ENCODE results near the gene FUT2.
A peak's percentile ranks its signal among the peaks of the same experiment; 100 is the strongest.
"Not testable (repeated sequence)": the region's sequence is repeated elsewhere in the genome, so short reads cannot be mapped to it uniquely, and the experiment has no call there.

Gene FUT2

GRCh38 chr19:48708471-48708870 is 12.7 kb downstream of the FUT2 start:
- DNase-seq = no peak

DNA sequence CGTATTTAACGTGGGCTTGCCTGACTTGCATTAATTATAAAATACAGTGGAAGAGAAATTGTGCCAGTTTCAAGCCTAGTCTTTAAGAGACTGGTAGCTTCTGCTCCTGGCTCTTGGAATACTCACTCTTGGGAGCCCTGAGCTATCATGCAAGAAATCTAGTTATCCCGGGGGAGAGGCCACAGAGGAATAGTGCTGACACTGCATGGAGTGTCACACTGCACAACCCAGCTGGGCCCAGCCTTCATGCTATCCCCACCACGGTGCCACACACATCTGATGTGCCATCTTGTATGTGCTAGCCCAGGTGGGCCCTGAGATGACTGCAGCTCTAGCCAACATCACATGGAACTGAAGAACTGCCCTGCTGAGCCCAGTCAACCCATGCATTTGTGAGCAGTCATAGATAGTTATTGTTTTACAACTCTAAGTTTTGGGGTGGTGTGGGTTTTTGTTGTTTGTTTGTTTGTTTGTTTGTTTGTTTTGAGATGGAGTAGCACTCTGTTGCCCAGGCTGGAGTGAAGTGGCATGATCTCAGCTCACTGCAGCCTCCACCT is 15.4 kb downstream of the FUT2 start:
- DNase-seq = no peak

- no peak for DNase-seq
Observed at GRCh38 chr19:48713041-48713863, 17.5 kb downstream of the FUT2 start.

GRCh38 chr19:48713864-48714755 is 18.3 kb downstream of the FUT2 start:
- peak; percentile 99 for DNase-seq

- no peak for DNase-seq
Observed at GRCh38 chr19:48714759-48715675, 19.2 kb downstream of the FUT2 start.

- DNase-seq = no peak
Observed at GRCh38 chr19:48715681-48716171, 20.0 kb downstream of the FUT2 start.

DNA sequence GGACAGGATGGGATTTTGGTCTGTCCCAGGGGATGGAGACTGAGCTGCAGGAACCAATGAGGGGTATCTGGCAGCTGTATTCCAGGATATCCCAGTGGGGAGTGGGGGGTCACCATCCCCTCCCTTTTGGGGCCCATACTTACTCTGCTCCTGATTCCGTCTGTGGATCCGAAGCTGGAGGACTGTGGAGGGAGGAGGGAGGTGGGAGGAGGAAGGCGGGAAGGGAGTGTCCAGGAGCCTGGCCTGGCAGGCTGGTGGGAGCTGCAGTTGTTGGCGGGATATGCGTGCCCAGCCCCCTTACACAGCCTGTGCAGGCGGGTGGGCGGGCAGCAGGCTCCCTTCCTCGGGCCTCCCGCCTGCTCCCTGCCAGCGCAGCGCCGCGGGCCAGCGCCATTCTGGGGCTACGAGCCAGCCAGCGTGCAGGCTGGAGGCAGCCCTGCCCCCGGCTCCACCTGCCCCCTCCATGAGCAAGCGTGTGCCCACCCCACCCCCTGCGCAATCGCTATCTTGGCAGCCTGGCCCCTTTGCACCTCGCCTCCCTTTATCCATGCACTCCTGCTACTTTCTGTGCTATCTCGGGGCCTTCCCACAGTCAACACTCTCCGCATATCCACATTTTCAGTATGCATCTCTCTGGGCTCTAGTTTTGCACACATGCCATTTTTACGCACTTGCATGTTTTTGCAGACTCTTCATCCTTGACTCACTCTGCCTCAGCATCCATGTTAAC is 21.0 kb downstream of the FUT2 start:
- no peak for DNase-seq

DNA sequence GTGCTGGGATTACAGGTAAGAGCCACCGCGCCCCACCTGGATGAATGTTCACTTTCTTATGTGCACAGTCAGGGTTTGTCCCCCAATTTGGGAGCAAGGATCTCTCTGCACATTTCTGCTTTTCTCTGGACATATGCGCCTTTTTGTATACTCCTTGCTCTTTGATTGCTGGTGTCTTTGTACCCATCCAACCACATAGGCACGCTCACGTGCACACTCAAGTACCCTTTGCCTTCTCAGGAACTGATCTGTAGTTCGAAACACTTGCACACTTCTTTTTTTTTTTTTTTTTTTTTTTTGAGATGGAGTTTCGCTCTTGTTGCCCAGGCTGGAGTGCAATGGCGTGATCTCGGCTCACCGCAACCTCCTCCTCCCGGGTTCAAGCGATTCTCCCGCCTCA is 22.3 kb downstream of the FUT2 start:
- DNase-seq = not testable (repeated sequence)

- DNase-seq = no peak
Observed at GRCh38 chr19:48718711-48719231, 23.0 kb downstream of the FUT2 start.

- DNase-seq = no peak
Observed at GRCh38 chr19:48719263-48720171, 23.7 kb downstream of the FUT2 start, which contains the start of gene MAMSTR. TSS of gene MAMSTR (minus strand) at chr19:48719725. CDS start at chr19:48719031, 694 bp downstream.

DNA sequence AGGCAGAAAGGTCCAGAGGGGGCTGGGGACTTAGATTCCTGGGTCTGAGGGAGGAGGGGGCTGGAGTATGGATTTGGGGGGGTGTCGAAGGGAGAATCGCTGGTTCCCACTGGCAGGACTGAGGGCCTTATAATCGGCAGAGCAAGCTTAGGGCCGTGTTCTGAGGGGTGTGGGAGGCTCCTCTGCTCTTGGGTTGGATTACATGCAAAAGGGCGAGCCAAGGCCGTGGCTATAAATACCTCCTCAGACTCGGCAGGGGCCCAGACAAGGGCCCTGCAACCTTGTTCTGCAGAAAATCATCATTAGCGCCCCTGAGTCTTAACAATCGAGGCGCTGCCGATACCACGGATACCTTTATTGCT is 24.5 kb downstream of the FUT2 start:
- no peak for DNase-seq

DNA sequence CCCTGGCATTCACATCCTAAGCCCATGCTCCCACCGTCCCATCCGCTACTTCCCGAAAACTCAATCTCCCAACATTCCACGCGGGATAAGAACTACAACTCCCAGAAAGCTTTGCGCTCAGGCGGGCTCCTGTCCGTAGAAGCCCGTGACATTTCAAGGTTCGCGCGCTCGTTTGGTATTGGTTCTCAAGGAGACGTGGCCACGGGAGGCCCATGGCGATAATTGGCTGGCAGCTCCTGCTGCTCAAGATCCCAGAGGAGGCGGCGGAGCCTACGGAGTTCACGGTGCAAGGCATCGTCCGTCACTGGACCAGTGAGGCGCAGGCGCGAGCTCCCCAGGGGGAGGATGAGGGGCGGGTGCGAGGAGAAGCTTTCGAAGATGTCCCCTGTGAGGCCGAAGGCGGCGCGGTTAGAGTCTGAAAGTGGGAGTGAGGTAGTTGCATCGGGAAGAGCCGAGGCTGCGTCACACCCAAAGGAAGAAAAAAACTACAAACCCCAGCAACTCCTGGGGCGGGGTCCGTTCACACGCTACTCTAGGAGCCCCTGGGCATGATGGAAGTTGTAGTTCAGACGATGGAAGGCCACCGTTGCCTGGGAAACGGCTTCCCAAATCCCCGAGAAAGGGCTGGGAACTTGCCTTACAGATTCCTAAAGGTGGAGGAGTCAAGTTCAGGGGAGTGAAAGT is 25.0 kb downstream of the FUT2 start:
- DNase-seq = peak; percentile 94 to 95

DNA sequence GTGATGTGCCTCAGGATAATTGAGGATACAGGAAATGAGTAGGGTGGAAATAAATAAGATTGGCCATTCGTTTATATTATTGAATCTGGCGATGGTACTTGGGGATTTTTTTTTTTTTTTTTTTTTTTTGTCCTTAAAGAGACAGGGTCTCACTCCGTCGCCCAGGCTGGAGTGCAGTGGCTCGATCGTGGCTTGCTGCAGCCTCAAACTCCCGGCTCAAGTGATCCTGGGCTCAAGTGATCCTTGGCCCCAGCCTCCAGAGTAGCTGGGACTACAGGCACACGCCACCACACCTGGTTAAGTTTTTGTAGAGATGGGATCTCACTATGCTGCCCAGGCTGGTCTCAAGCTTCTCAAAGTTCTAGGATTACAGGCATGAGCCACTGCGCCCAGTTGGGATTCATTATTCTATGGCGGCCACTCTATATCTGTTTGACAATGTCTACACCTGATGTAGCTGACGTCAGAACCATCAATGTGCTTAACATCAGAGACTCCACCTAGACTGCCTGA is 26.5 kb downstream of the FUT2 start:
- no peak for DNase-seq

DNA sequence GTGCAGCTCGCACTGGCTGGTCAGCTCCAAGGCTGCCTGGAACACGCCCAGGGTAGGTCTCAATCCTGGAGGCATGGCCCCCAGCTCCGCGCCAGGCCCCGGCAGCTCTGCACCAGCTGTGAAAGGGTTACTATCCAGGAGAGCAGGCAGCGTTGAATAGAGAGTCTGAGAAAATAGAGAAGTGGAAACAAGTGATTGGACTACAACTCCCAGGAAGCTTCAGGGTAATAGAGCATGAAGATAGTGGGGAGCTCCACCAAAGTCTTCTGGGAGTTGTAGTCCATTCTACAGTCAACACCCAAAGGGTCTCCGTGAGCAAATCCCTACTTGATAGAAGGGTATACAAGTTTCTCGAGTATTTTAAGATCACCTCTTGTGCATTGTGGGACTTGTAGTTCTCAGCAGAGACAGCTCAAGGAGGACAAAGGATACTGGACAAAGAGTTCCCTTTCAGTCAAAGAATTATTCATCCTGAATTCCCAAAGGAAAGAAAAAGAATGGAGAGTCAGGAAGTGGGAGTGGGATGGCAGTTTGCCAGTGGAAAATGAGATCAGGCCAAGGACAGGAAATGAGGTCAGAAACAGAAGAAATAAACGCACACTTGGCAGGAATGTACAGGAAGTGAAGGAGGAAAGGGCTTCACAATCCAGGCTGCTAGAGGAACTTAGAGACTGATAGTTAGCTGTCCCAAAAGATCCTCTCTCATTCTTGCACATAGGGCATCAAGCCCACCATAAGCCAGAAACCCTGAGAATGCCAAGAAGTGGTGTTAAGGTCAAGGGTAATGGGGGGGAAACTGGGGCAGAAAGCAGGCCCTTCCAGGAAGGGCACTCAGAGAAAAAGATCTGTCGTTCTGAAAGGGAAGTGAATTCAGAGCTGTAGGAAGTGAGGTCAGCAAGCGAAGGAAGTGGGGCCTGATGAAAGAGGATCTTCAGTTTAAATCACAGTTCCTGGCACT is 29.3 kb downstream of the FUT2 start:
- peak; percentile 51 to 71 for DNase-seq

- peak; percentile 68 to 69 for DNase-seq
Observed at GRCh38 chr19:48726556-48726955, 30.8 kb downstream of the FUT2 start.

- no peak for DNase-seq
Observed at GRCh38 chr19:48728911-48729664, 33.3 kb downstream of the FUT2 start.

DNA sequence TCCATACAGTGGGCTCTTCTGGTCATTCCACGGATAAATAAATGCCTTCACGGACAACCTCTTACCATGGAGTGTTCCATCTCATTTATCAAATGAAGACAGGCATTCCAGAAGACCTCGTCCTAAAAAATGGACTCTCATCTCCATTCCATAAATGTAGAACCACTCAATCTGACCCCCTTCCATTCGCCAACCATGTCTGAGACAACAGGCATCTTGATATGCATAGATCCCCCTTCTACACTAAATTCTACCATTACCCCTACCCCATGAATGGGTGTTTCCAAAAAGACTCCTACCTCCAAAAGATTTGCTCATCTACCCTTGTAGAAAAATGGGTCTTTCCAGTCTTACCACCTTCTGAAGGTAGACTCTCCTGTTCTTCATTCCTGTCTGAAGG is 35.7 kb downstream of the FUT2 start:
- no peak for DNase-seq

Measured in CD4-positive, alpha-beta T cell treated with Interleukin-1 beta for 1 hour (primary cell).